D721Med (cell line): ENCODE results near the gene KRTAP12-2.
"Not testable (repeated sequence)": the region's sequence is repeated elsewhere in the genome, so short reads cannot be mapped to it uniquely, and the experiment has no call there.

Experiments used
- DNase-seq: peaks from one replicate; pipeline ENCODE4 v3.0.0; 2011; ENCODE audit warnings: low spot score; ENCODE audit not compliant: insufficient read length
- FAIRE-seq: peaks from 2 replicates; lab custom pipeline; 2011; peaks lifted over from hg19 to GRCh38; lab: Jason Lieb, UNC
- CTCF ChIP-seq: IDR thresholded peaks from 2 replicates; pipeline ENCODE4 v1.5.1; 2012; ENCODE audit warnings: mild to moderate bottlenecking, control low read depth; ENCODE audit not compliant: insufficient read depth; ENCODE audit errors: missing control alignments

Gene KRTAP12-2

GRCh38 chr21:44636209-44637017, 30.3 kb downstream of the KRTAP12-2 start:
- no peak for FAIRE-seq

DNA sequence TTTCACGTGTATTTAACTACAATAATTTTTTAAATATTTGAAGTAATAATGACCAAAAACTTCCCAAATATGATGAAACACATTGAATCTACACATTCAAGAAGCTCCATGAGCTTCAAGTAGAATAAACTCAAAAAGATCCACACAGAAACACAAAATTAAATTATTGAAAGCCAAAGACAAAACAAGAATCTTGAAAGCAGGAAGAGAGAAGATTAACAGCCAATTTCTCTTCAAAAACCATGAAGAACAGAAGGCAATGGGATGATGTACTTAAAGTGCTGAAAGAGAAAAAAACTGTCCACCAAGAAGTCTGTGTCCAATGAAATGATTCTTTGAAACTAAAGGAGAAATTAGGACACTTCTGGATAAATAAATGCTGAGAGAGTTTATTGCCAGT, 34.7 kb downstream of the KRTAP12-2 start:
- FAIRE-seq: no peak
- no peak for DNase-seq
- no peak for TF ChIP-seq CTCF

More at GRCh38 chr21:44636209-44637017, 30.3 kb downstream of the KRTAP12-2 start:
- TF ChIP-seq CTCF: no peak
- no peak for DNase-seq

DNA sequence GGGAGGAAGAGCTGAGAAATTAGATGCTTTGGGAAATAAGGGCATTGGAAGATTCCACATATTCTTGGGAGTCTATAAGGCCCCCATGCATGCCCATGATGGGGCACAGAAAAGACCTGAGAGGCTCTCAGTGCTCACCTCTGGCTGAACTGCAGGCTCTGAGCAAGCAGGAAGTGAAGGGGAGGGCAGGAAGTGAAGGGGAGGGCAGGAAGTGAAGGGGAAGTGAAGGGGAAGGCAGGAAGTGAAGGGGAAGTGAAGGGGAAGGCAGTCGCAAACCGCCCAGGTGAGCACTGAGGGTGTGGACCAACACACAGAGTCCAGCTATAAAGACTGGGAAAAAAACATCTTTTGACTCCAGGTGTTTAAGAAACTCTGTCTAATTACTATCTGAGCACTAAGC, 36.3 kb downstream of the KRTAP12-2 start:
- FAIRE-seq (no peak), DNase-seq (no peak)
- no peak for TF ChIP-seq CTCF

GRCh38 chr21:44628707-44629391, 37.9 kb downstream of the KRTAP12-2 start:
- no peak for DNase-seq
- no peak for TF ChIP-seq CTCF
- no peak for FAIRE-seq

DNA sequence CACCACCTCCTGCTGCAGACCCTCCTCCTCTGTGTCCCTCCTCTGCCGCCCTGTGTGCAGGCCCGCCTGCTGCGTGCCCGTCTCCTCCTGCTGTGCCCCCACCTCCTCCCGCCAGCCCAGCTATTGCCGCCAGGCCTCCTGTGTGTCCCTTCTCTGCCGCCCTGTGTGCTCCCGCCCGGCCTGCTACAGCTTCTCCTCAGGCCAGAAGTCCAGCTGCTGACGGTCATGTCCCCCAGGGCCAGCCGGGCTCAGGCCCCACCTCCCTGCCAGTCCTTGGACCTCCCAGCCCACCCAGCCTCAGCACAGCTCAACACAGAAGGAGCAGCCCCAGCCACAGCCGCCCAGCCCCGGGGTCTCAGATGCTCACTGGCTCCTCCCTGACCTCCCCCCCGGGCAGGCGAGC, 38.9 kb downstream of the KRTAP12-2 start:
- not testable (repeated sequence) for FAIRE-seq, DNase-seq

DNA sequence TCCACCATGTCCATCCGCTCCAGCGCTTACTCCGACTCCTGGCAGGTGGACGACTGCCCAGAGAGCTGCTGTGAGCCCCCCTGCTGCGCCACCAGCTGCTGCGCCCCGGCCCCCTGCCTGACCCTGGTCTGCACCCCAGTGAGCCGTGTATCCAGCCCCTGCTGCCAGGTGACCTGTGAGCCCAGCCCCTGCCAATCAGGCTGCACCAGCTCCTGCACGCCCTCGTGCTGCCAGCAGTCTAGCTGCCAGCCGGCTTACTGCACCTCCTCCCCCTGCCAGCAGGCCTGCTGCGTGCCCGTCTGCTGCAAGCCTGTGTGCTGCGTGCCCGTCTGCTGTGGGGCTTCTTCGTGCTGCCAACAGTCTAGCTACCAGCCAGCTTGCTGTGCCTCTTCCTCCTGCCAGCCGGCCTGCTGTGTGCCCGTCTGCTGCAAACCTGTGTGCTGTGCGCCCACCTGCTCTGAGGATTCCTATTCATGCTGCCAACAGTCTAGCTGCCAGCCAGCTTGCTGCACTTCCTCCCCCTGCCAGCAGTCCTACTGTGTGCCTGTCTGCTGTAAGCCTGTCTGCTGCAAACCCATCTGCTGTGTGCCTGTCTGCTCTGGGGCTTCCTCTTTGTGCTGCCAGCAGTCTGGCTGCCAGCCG, 39.4 kb downstream of the KRTAP12-2 start:
- not testable (repeated sequence) for FAIRE-seq

DNA sequence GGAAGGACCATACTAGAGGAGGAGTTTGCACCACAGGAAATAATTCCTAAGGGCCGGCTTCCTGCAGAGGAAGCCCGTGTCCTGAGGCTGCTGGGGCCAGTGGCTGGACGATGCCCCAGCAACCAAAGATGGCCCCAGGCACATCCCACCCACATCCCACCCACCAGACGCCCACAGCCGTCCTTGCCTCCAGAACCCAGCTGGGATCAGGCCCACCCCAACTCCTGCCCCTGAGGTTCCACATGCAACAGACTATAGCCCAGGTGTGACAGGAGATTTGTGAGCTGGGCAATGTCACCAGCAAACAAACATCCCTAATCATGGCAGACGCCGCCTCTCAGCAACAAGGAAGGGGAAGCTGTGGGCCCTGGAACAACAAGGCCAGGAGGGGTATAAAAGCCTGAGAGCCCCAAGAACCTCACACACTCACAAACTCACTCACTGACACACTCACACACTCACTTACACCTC, 40.0 kb downstream of the KRTAP12-2 start, which contains the start of gene KRTAP10-9:
TSS of gene KRTAP10-9 (plus strand) at position 421 of the 471 bp plus-strand sequence. CDS start 79 bp downstream, outside the sequence.
- DNase-seq (no peak), FAIRE-seq (no peak)
- no peak for TF ChIP-seq CTCF

More for the DNA sequence above, 39.4 kb downstream of the KRTAP12-2 start:
- not testable (repeated sequence) for DNase-seq
